Natural killer cell (primary cell): ENCODE measurements around the gene GULP1. TPM values are rescaled to one million over a fixed set of nuclear protein-coding genes. Genes with fewer than 3 reads are reported as not detected.

Experiments used
- ATAC-seq, 3 donors: fragments of 150-1000 bp in 2 of 3; fragments of 200-7000 bp in 1 of 3; cut with Tn5 transposase; 1 replicate in 1 of 3; 2 replicates in 2 of 3; pipeline ENCODE4 v1.10.0; 2021; ENCODE audit warnings: mild to moderate bottlenecking in 2 of 3, moderate library complexity in 2 of 3
- DNase-seq, 2 donors: peaks; one replicate each; pipeline versions ENCODE4 v3.0.0 to v3.0.0-alpha.2; 2013 to 2021; ENCODE audit warnings: mixed read lengths in 1 of 2
- H3K27ac ChIP-seq: one replicate; pipeline ENCODE4 v1.5.1; 2013; ENCODE audit warnings: mild to moderate bottlenecking, low read length
- H3K27me3 ChIP-seq: one replicate; pipeline ENCODE4 v1.6.1; 2013; ENCODE audit warnings: low read length; ENCODE audit not compliant: control insufficient read depth, insufficient read depth
- H3K36me3 ChIP-seq: one replicate; pipeline ENCODE4 v1.6.1; 2013; ENCODE audit warnings: low read length; ENCODE audit not compliant: control insufficient read depth, insufficient read depth
- H3K4me1 ChIP-seq: one replicate; pipeline ENCODE4 v1.6.1; 2013; ENCODE audit warnings: low read length; ENCODE audit not compliant: control insufficient read depth, insufficient read depth
- H3K4me3 ChIP-seq: one replicate; pipeline ENCODE4 v1.5.1; 2013; ENCODE audit warnings: low read length
- H3K9me3 ChIP-seq: one replicate; pipeline ENCODE4 v1.6.1; 2013; ENCODE audit warnings: low read length; ENCODE audit not compliant: control insufficient read depth, insufficient read depth
- H3K27ac Mint-ChIP-seq, 2 donors: one replicate each; pipeline ENCODE4 v1.8.0; 2022; ENCODE audit warnings: mild to moderate bottlenecking in 2 of 2, mixed read lengths in 2 of 2, moderate library complexity in 1 of 2
- H3K27me3 Mint-ChIP-seq, 2 donors: one replicate each; pipeline ENCODE4 v1.8.0; 2022; ENCODE audit warnings: low read depth in 2 of 2, mixed read lengths in 2 of 2
- H3K36me3 Mint-ChIP-seq: one replicate; pipeline ENCODE4 v1.8.0; 2022; ENCODE audit warnings: mixed read lengths
- H3K4me1 Mint-ChIP-seq, 2 donors: one replicate each; pipeline ENCODE4 v1.8.0; 2022; ENCODE audit warnings: mixed read lengths in 2 of 2
- H3K4me3 Mint-ChIP-seq: one replicate; pipeline ENCODE4 v1.8.0; 2022; ENCODE audit warnings: mild to moderate bottlenecking, moderate library complexity, mixed read lengths
- H3K9me3 Mint-ChIP-seq, 2 donors: one replicate each; pipeline ENCODE4 v1.8.0; 2022; ENCODE audit warnings: mixed read lengths in 2 of 2
- CTCF ChIP-seq: fragments of 200-600 bp; IDR thresholded peaks from one replicate; pipeline ENCODE4 v1.8.0; 2022; ENCODE audit warnings: antibody characterized with exemption
- WGBS: methylation state at CpG from one replicate; pipeline ENCODE4 v1.1.7; 2013; ENCODE audit warnings: missing lambda C conversion rate; ENCODE audit not compliant: insufficient coverage; 5-methylcytosine and 5-hydroxymethylcytosine counted together
- intact Hi-C: fragments of 100-400 bp; cut with micrococcal nuclease; formaldehyde crosslinking; loops from one replicate; pipeline ENCODE4 v1.14.2; 2022
- total RNA-seq, 4 donors: library from RNA; stranded (reverse); fragments of 120-200 nt in 1 of 4; gene quantifications; one replicate each; pipeline versions ENCODE4 v1.2.3 to v1.2.4, GENCODE V29; 2013 to 2022

GULP1 gene
- total RNA-seq, 3 donors from 2014 or later (not counting 1 experiment from before 2014, with no cell fraction given): not detected

GRCh38 chr2:188435115-188435514 is 143.4 kb downstream of the GULP1 start:
- WGBS: 52% methylated on average over 2 of the region's 2 CpGs

GRCh38 chr2:188437537-188437936 is 145.9 kb downstream of the GULP1 start:
- Histone ChIP-seq H3K36me3 (no peaks in the 10 kb centered on the region), H3K27me3 (no peaks in the 10 kb centered on the region), H3K27ac (no peak overlapping the region), H3K4me3 (no peak overlapping the region), H3K9me3 (no peaks in the 10 kb centered on the region), H3K4me1 (no peaks in the 10 kb centered on the region)
- H3K27me3 Mint-ChIP-seq: no peaks in the 10 kb centered on the region
- WGBS: 89% methylated on average over 2 of the region's 3 CpGs
- no peak for DNase-seq
- H3K27ac Mint-ChIP-seq: no peak overlapping the region
- H3K9me3 Mint-ChIP-seq: peaks cover 12 to 15% of the 10 kb centered on the region in 2 donors
- no peak for TF ChIP-seq CTCF
- no peak overlapping the region for H3K4me3 Mint-ChIP-seq
- ATAC-seq: no peak
- peaks cover 9% of the 10 kb centered on the region for H3K36me3 Mint-ChIP-seq
- intact Hi-C loops: no loop called here
- H3K4me1 Mint-ChIP-seq: no peaks in the 10 kb centered on the region

More at GRCh38 chr2:188435115-188435514, 143.4 kb downstream of the GULP1 start:
- intact Hi-C loops: no loop called here
- Histone ChIP-seq H3K4me3 (no peak overlapping the region), H3K27me3 (no peaks in the 10 kb centered on the region), H3K4me1 (no peaks in the 10 kb centered on the region), H3K27ac (no peak overlapping the region), H3K9me3 (no peaks in the 10 kb centered on the region), H3K36me3 (no peaks in the 10 kb centered on the region)
- DNase-seq (no peak), ATAC-seq (no peak)
- H3K4me3 Mint-ChIP-seq: no peak overlapping the region
- H3K27me3 Mint-ChIP-seq: no peaks in the 10 kb centered on the region
- H3K4me1 Mint-ChIP-seq: no peaks in the 10 kb centered on the region
- peaks cover 12 to 14% of the 10 kb centered on the region in 2 donors for H3K9me3 Mint-ChIP-seq
- no peak overlapping the region for H3K27ac Mint-ChIP-seq
- H3K36me3 Mint-ChIP-seq: peaks cover 9% of the 10 kb centered on the region
- no peak for TF ChIP-seq CTCF

- no peak overlapping the region for H3K27ac ChIP-seq
- peaks cover 12 to 18% of the 10 kb centered on the region in 2 donors for H3K9me3 Mint-ChIP-seq
- ATAC-seq: no peak
- H3K4me3 ChIP-seq: no peak overlapping the region
- no peak for TF ChIP-seq CTCF
- H3K27me3 ChIP-seq: no peaks in the 10 kb centered on the region
- no peaks in the 10 kb centered on the region for H3K27me3 Mint-ChIP-seq
- H3K36me3 ChIP-seq: no peaks in the 10 kb centered on the region
- no peaks in the 10 kb centered on the region for H3K9me3 ChIP-seq
- H3K4me1 ChIP-seq: no peaks in the 10 kb centered on the region
- no peak overlapping the region for H3K4me3 Mint-ChIP-seq
- intact Hi-C loops: no loop called here
- H3K27ac Mint-ChIP-seq: no peak overlapping the region
- no peaks in the 10 kb centered on the region for H3K4me1 Mint-ChIP-seq
- no peak for DNase-seq
- H3K36me3 Mint-ChIP-seq: peaks cover 9% of the 10 kb centered on the region
These were observed 148.3 kb downstream of the GULP1 start for GRCh38 chr2:188439986-188440385.

- TF ChIP-seq CTCF: no peak
- no peaks in the 10 kb centered on the region for H3K9me3 ChIP-seq
- intact Hi-C loops: no loop called here
- WGBS: 20% methylated on average over 3 of the region's 3 CpGs
- ATAC-seq (no peak), DNase-seq (no peak)
- peaks cover 13 to 17% of the 10 kb centered on the region in 2 donors for H3K9me3 Mint-ChIP-seq
- H3K36me3 ChIP-seq: no peaks in the 10 kb centered on the region
- H3K4me1 Mint-ChIP-seq: no peaks in the 10 kb centered on the region
- H3K4me1 ChIP-seq: no peaks in the 10 kb centered on the region
- no peaks in the 10 kb centered on the region for H3K27me3 Mint-ChIP-seq
- no peak overlapping the region for H3K4me3 ChIP-seq
- no peak overlapping the region for H3K27ac Mint-ChIP-seq
- no peak overlapping the region for H3K27ac ChIP-seq
- peaks cover under 1% of the 10 kb centered on the region for H3K36me3 Mint-ChIP-seq
- no peaks in the 10 kb centered on the region for H3K27me3 ChIP-seq
- H3K4me3 Mint-ChIP-seq: no peak overlapping the region
These were observed 149.2 kb downstream of the GULP1 start for GRCh38 chr2:188440849-188441248.
